Tibial nerve (tissue), 4 donors: ENCODE measurements around the gene PARD3B.

ENCODE experiments used
- EP300 ChIP-seq, 2 donors: sonication (generic); formaldehyde crosslinking; IDR thresholded peaks; one replicate each; pipeline ENCODE4 v1.6.1; 2017; ENCODE audit warnings: antibody characterized with exemption in 2 of 2, mild to moderate bottlenecking in 1 of 2
- POLR2A ChIP-seq, 2 donors: fragments of 450-650 bp; IDR thresholded peaks; one replicate each; pipeline ENCODE4 v1.6.1; 2017; ENCODE audit warnings: antibody characterized with exemption in 2 of 2, mild to moderate bottlenecking in 2 of 2, moderate library complexity in 2 of 2
- TF ChIP-seq, protein P1 (sequence below), 5 experiments: fragments of 200-600 bp in 3 of 5; fragments of 450-650 bp in 2 of 5; sonication (generic) in 3 of 5; IDR thresholded peaks; one replicate each; pipeline ENCODE4 v1.5.1; 2016 to 2019; ENCODE audit warnings: antibody characterized with exemption in 5 of 5, mild to moderate bottlenecking in 3 of 5, moderate library complexity in 2 of 5

- TF ChIP-seq, protein P1, sequence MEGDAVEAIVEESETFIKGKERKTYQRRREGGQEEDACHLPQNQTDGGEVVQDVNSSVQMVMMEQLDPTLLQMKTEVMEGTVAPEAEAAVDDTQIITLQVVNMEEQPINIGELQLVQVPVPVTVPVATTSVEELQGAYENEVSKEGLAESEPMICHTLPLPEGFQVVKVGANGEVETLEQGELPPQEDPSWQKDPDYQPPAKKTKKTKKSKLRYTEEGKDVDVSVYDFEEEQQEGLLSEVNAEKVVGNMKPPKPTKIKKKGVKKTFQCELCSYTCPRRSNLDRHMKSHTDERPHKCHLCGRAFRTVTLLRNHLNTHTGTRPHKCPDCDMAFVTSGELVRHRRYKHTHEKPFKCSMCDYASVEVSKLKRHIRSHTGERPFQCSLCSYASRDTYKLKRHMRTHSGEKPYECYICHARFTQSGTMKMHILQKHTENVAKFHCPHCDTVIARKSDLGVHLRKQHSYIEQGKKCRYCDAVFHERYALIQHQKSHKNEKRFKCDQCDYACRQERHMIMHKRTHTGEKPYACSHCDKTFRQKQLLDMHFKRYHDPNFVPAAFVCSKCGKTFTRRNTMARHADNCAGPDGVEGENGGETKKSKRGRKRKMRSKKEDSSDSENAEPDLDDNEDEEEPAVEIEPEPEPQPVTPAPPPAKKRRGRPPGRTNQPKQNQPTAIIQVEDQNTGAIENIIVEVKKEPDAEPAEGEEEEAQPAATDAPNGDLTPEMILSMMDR (IDR thresholded peaks at IDR 0.05) = no peak
- TF ChIP-seq POLR2A (IDR thresholded peaks at IDR 0.05) = no peak
- no peak for TF ChIP-seq EP300 (IDR thresholded peaks at IDR 0.05)
Observed at GRCh38 chr2:204944927-204945326, 399.7 kb downstream of the PARD3B start.
